ENCODE data around the gene ATP5PO.
"Not testable (repeated sequence)": the region's sequence is repeated elsewhere in the genome, so short reads cannot be mapped to it uniquely, and the experiment has no call there.

The ATP5PO gene

DNA sequence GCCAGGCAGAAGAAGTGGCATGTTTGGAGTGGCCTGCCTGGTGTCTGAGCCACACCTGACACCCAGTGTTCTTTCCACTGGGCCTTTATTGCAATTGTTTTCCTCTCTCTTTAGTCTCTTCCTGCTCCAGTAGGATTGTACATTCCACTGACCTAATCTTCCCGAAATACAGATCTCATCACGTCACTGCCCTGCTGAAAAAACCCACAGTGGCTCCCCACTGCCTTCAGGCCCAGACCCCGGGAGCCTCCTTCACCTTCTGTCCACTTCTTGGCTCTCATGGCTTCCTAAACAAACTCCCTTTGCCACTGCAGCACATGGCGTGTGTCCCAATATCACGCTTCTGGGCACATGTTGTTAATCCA, 25.3 kb upstream of the ATP5PO start:
- DNase-seq (ENCODE audit: low read depth, low spot score): no peak

DNA sequence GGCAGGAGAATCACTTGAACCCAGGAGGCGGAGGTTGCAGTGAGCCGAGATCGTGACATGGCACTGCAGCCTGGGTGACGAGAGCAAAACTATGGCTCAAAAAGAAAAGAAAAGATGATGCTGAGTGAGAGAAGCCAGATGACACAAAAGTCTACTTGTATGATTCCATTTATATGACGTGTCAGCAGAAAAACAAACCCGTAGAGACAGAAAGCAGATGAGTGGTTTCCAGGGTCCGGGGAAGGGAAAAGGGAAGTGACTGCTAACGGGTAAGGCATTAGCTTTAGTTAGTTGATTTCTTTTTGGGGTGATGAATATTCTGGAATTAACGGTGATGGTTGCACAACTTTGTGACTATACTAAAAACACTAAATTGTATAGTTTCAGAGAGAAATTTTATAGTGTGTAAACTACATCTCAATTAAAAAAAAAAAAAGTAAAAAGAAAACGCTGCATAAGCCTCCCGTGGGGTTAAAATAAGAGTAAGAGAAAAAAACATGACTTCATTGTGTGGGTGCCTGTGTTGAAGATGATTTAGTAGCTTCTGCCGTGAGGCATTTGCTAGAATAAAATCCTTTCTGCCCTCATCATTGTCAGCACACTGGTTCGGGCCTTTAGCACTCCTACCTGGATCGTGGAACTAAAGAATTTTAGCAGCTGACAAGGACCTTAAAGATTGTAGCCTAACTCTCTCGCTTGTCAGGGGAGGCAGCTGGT, 24.7 kb upstream of the ATP5PO start:
- no peak for DNase-seq (ENCODE audit: low read depth, low spot score)

DNA sequence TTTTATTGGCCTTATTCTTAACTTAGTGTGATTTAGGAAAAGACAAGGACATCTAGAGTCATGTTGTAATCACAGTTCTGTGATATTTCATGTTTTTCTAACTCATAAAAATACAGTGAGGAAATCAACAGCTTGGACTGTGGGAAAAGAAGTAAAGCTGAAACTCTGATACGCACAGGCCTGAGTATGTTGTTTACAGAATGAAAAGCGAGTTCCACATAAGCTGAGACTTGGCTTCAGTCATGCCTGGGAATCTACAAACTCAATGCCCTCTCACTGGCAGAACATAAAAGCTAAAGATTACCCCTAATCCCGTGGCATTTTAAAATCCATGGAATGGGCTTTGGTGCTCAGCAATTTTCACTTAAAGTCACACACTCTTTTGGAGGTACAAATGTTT, 23.6 kb upstream of the ATP5PO start:
- no peak for DNase-seq (ENCODE audit: low read depth, low spot score)

DNA sequence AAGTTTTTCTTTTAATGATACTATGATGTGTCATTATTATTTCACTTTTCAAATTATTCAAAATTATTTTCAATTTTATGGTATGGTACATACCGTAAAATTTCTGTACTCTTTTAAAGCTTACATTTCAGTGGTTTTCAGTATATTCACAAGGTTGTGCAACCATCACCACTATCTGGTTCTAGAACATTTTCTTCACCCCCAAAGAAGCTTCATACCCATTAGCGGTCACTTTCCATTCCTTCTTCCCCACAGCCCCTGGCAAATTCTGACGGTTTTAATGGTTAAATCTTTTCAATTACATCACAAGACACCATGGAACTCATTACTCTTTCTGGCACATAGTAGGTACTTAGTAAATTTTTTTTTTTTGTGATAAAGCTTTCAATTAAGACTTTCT, 22.8 kb upstream of the ATP5PO start:
- no peak for DNase-seq (ENCODE audit: low read depth, low spot score)

DNA sequence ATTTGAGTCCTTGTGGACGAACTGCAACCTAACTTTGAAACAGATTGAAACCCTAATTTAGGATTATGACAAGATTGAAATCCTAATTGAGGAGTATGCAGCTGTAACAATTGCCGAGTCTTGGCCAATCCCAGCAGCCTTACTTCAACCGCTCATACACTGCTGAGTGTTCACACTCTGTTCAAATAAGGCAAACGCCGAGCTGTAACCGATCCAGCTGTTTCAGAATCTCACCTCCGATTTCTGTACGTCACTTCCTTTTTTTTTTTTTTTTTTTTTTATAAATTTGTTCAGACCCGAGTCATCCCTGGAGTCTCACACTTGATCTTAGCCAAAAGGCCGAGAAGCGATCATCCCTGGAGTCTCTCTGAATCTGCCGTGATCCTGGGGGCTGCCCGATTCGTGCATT, 22.3 kb upstream of the ATP5PO start:
- DNase-seq (ENCODE audit: low read depth, low spot score): no peak

DNA sequence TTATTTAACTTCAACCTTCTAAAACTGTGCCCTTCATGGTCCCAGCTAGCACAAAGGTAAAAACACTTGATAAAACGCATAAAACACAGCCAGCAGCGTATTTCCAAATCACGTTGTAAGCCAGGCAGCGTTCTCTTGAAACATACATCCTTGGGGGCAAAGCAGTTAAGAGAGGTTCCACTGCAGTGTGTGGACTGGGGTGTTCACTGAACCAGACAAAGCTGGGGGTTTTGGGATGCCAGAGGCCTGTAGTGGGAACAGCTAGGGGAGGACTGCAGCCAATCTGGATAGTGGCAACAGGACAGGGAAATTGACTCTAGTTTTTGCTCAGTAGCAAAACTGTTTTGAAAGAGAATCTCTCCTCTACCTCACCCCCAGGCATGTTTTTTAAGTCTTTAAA, 21.5 kb upstream of the ATP5PO start:
- no peak for DNase-seq (ENCODE audit: low read depth, low spot score)

DNA sequence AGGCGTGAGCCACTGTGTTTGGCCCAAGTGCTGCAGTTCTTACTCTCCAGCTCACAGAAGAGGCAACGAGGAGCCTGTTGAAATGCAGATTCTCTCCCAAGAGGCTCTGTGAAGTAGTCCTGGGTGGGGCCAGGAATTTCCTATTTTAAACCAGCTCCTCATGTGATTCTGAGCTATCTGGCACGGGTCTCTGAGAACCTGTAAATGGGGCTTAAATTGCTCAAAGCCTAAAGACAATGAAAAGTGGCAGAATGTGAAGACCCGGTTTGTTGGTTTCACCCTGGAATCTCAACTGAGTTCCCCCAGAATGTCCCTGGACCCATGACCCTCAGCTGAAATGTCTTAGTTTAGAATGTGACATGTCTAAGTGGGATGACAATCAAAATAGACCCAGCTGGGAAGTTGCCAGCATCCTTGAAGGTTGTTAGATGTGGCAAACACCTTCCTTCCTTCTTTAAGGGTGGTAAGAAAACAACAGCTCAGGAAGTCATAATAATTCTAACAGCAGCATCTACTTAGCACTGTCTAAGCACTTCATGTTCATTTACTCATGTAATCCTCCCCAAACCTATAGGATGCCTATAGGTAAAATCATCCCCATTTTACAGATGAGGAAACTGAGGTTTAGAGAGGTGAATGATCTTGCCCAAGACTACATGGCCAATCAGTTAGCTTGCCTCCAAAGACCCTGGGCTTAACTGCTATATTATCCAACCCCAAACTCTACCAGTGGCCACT, 20.9 kb upstream of the ATP5PO start:
- DNase-seq (ENCODE audit: low read depth, low spot score): no peak

DNA sequence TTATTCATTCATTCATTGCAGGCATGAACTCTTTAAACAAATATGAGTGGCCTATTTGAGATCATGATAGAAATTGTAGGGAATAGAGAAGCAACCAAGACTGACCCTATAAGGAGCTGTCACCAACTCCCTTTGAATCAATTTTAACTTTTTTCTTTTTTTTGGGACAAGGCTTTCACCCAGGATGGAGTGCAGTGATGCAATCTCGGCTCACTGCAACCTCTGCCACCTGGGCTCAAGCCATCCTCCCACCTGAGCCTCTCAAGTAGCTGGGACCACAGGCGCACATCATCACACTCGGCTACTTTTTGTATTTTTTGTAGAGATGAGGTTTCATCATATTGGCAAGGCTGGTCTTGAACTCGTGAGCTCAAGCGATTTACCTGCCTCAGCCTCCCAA, 17.1 kb upstream of the ATP5PO start:
- no peak for DNase-seq (ENCODE audit: low read depth, low spot score)

DNA sequence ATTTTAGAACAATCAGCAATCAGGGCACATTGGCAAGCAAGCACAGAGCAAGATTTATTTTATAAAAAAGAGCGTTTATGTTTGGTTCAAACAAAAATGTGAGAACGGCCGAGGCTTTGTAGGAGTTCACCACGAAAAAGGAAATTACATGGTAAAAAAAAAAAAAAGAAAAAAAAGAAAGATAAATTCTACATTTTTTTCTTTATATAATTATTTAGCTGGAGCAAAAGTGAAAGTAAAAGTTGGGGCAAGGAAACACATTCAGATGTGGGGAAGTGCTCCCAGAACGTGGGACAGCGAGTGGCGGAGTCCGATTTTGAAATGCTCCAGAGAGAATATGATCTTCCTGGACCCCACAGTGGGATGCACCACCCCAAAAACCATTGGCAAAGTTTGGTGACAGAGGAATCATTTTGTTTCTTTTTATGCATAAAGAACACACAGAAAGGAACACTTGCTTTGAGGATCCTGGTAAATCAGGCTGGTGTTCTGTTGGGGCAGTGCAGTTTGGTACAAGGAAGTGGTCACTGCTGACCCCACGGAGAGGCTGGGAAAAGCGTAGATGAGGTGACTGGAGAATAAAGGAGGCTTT, 16.3 kb upstream of the ATP5PO start:
- no peak for DNase-seq (ENCODE audit: low read depth, low spot score)

DNA sequence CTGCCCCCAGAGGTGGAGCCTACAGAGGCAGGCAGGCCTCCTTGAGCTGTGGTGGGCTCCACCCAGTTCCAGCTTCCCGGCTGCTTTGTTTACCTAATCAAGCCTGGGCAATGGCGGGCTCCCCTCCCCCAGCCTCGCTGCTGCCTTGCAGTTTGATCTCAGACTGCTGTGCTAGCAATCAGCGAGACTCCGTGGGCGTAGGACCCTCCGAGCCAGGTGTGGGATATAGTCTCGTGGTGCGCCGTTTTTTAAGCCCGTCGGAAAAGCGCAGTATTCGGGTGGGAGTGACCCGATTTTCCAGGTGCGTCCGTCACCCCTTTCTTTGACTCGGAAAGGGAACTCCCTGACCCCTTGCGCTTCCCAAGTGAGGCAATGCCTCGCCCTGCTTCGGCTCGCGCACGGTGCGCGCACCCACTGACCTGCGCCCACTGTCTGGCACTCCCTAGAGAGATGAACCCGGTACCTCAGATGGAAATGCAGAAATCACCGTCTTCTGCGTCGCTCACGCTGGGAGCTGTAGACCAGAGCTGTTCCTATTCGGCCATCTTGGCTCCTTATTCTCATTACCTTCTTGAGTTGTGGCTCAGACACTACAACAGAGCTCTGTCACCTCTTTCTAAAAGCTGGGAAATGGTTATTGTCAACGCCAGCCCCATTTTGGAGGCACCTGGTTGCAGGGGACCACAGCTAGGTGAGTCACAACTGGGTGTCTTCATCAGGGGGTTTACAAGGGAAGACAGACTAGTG, 15.6 kb upstream of the ATP5PO start:
- peak; percentile 49 for DNase-seq (ENCODE audit: low read depth, low spot score)

DNA sequence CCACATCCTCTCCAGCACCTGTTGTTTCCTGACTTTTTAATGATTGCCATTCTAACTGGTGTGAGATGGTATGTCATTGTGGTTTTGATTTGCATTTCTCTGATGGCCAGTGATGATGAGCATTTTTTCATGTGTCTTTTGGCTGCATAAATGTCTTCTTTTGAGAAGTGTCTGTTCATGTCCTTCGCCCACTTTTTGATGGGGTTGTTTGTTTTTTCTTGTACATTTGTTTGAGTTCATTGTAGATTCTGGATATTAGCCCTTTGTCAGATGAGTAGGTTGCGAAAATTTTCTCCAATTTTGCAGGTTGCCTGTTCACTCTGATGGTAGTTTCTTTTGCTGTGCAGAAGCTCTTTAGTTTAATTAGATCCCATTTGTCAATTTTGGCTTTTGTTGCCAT, 10.6 kb upstream of the ATP5PO start:
- not testable (repeated sequence) for DNase-seq (ENCODE audit: low read depth, low spot score)

DNA sequence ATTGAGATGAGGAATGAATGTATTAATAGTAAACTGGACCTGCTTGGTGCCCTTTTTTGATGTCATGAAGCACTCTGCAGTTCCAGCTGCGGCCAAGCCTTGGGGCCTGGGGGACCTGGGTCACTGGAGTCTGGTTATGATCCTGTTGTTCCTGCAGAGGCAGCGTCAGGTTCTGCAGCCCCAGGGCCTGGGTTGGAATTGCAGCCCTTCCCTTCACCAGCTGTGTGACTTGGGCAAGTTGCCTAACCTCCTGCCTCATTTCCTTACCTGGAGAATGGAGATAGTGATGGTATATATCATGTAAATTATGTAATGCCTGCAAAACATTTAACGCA, 9.1 kb upstream of the ATP5PO start:
- DNase-seq (ENCODE audit: low read depth, low spot score): no peak

DNA sequence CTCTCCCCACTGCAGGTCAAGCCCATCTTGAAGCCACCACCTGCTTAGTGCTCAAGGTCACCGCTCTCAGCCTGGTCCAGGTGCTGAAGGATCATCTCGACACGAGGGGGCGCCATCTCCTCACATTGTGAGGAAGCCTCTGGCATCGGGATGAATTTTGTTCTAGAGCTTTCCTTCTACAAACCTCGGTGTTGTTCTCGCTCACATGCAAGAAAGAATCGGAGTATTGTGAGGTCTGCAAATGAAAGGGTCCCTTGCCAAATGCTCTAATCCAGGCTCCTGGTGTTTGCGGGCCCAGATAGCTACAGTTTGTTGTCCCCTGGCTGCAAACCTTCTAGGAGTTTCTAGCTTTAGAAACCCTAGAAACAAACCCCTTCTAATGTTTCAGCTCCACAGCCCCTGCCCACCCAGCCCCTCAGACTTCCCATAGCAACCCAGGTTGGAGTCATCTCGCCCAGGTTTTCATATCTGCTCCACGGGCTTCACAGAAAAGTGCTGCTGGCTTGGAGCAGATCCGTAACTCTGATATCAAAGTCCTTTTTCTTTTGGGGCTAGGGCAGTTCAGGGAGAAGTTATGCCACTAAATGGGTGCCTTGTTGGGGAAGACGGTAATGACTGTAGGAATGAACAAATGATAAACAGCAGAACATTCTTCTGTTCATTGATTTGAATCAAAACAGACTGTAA, 8.6 kb upstream of the ATP5PO start:
- peak; percentile 78 for DNase-seq (ENCODE audit: low read depth, low spot score)

DNA sequence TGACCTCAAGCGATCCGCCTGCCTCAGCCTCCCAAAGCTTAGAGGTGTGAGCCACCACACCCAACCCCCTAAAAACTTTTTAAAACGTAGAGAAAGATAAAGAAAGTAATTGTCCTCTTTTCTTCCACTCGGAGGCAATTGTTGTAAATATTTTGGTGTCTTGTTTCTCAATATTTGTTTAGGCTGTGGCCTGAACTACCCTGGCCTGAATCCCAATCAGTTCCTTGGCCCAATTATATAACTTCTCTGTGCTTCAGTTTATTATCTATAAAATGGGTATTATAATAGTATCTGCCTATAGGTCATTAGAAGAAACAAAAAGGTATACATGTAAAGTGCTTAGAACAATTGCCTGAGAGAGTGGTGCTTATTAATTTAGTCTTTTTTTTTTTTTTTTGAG, 1.8 kb upstream of the ATP5PO start:
- no peak for DNase-seq (ENCODE audit: low read depth, low spot score)

DNA sequence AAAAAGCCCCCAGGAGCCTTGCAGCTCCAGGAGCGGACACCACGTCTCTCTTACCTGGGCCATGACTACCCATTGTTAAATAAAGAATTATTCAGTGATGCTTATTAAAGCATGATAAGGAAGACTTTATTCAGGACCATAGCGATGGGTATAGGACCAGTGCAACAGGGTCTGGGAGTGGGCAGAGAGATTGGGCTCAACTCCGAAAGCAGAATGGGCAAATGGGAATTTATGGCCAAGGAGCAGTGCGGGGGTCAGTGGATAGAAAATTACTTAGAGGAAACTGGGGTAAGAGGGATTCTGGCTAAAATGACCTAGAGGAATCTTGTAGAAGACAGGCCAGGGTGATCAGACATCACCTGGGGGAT, 580 bp upstream of the ATP5PO start:
- DNase-seq (ENCODE audit: low read depth, low spot score): no peak

DNA sequence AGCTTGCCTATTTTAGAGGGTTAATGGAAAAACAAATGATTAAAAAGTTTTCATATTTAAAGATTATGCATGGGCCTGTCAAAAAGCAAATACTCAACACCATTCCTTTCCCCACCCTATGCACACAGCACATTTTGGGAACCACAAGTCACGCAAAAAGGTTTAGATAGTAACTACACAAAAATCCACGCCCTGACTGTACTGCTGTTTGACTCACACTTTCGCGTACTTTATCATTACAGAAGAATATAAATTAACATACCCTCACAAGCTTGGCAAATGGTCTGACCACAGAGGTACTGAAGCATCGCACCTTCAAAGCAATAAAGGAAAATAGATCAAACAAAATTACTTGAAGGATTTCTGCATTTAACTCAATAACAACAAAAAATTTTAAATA, 1.4 kb downstream of the ATP5PO start:
- DNase-seq (ENCODE audit: low read depth, low spot score): no peak

DNA sequence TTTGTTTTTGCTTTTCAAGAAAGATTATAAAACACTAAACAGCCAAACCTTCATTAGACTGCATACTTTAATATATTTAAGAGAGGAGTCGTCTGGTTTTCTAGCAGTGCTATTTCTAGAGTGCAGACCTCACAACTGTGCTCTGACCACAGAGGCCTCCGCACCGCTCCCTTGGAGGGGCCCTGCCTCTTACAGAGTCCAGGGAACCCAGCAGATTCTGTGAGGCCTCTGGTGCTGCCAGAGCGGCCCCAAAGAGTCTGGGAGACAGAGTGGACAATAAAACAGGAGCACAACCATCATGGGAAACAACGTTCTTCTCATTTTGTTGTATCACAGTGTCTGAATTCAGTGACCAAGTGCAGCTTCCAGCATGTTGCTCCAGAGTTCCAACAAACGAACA, 5.8 kb downstream of the ATP5PO start:
- DNase-seq (ENCODE audit: low read depth, low spot score): no peak

DNA sequence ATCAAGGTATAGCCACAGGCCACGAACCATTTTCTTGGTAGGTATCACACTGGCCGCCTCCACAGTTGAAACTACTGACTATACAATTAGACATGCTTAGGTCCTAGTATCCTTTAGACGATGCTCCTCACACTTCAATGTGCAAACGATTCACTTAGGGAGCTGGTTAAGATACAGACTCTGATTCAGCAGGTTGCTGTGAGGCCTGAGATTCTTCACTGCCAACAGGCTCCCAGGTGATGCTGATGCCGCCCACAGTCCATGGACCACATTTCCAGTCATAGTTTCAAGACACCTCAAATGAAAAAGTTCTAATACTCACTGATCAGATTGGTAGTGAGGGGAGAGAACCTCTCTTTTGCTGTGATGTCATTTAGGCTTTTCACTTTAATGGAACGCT, 6.8 kb downstream of the ATP5PO start:
- no peak for DNase-seq (ENCODE audit: low read depth, low spot score)

DNA sequence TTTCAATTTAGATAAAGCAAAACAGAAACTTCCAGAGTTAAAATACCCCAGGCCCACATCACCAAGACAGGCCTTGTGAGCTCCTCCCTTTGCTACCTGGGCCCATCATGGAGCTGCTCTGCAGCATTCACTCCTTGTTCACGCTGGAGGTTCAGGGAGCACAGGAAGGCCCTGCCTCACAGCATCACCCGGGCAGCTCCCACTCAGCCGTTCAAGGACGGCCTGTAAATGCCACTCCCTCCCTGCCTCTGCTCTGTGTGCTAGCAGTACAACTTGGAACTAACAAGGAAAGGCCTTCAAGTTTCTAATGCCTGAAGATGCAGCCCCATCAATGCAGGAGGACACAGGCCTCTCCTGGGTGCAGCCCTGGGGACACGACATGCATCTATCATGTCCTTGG, 11.6 kb downstream of the ATP5PO start:
- no peak for DNase-seq (ENCODE audit: low read depth, low spot score)

DNA sequence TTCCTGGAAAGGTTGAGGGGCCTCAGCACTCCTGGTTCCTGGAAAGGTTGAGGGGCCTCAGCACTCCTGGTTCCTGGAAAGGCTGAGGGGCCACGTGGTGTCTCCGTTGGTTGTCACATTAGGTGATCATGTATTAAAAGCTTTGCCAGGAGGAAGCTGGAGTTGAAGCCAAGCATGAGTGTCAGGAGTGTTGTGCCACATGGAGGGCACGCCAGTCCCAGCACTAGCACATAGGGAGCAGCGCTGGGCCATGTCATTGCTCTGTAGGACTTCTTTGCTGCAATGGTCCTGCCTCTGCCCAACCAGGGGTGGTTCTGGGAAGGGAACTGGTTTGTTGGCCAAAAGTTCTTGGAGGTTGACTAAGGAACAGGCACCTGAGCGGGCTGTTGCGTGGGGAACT, 13.3 kb downstream of the ATP5PO start:
- DNase-seq (ENCODE audit: low read depth, low spot score): no peak

DNA sequence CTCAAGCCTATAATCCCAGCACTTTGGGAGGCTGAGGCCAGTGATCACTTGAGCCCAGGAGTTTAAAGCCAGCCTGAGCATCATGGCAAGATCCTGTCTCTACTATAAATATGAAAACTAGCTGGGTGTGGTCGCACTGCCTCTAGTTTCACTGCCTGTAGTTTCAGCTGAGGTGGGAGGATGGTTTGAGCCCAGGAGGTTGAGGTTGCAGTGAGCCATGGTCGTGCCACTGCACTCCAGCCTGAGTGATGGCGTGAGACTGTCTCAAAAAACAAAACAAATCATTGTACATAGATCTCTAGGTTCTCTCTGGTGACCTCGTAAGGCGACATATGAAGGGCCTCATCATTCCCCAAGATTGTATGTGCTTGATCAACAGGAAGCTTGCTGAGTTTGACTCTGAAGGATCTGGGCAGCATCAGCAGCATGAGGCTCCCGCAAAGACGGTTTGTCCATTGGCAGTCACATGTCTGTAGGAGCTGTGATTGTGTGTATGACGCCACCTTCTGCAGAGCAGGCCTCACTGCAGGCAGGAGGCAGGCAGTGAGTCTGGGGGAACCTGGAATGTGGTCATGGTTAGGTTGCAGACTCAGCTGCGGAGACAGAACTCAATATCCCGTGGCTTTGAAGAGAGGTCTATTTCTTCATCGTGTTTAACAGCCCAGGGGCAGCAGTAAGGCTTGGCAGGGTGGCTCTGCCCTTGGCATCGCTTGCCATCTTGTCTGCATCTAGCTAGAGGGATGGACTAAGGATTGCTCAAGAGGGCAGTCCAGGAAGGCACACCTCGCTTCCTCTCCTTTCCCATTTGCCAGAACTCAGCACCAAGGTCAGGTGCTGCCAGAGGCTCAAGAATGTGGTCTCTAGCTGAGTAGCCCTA, 14.0 kb downstream of the ATP5PO start:
- DNase-seq (ENCODE audit: low read depth, low spot score): no peak
